ENCODE data around the gene FOXJ3. TPM values are rescaled to one million over a fixed set of nuclear protein-coding genes. Genes with fewer than 3 reads are reported as not detected.

FOXJ3 gene
- total and polyA plus RNA-seq, 2 of the 4 experiments (the other 2 are of a cell fraction) = 16.7 to 30.5 TPM

- POLR2A ChIA-PET (ENCODE audit: unreplicated experiment) = no interaction called here
- no peak overlapping the region for H3K18ac ChIP-seq (ENCODE audit: low read depth, low read length)
- CTCF ChIA-PET = no interaction called here
- dilution Hi-C loops (cut with HindIII; ENCODE audit: low sequenced_read_pairs, unreplicated experiment) = no loop called here
- H2AFZ ChIP-seq (replicated peaks; ENCODE audit: low read length, poor library complexity) = no peak overlapping the region
- WGBS, 2 experiments (ENCODE audit: extremely low coverage in 2 of 2, insufficient read length in 1 of 2) = no CpG with 5 or more reads among the region's 6 CpGs
- H3K4ac ChIP-seq (ENCODE audit: low read depth, low read length) = no peak overlapping the region
- BruUV-seq (replicated peaks) = no TSS peak
- no peaks in the 10 kb centered on the region for H3K79me1 ChIP-seq (ENCODE audit: low read depth in 1 of 2, low read length in 2 of 2)
- no peak overlapping the region for H2BK5ac ChIP-seq (ENCODE audit: low read depth, low read length, poor library complexity, severe bottlenecking)
- intact Hi-C loops (cut with micrococcal nuclease) = no loop called here
- no peak overlapping the region for H3K9ac ChIP-seq (ENCODE audit: low read depth, low read length)
- no peak overlapping the region for H3K4me3 ChIP-seq (ENCODE audit: insufficient read depth, low read depth, low read length)
- no peaks in the 10 kb centered on the region for H3K9me3 ChIP-seq (ENCODE audit: control insufficient read depth, insufficient read depth, low read length)
- DNase-seq (no peak), ATAC-seq (ENCODE audit: low read depth) (no peak)
- no peaks in the 10 kb centered on the region for H3K36me3 ChIP-seq (ENCODE audit: control insufficient read depth, insufficient read depth, low read length)
- no peak overlapping the region for H3K27ac ChIP-seq (ENCODE audit: insufficient read depth, low read length)
- no peak overlapping the region for H2BK15ac ChIP-seq (ENCODE audit: low read depth, low read length)
- no peaks in the 10 kb centered on the region; the same call in 1 of the 2 replicates for H3K27me3 ChIP-seq (ENCODE audit: control insufficient read depth, insufficient read depth, low read length)
- TF ChIP-seq CEBPB (IDR thresholded peaks at IDR 0.05; ENCODE audit: low read depth, low read length) (no peak), ELK1 (IDR thresholded peaks at IDR 0.05; ENCODE audit: borderline replicate concordance, low read depth, low read length) (no peak), SMC3 (IDR thresholded peaks at IDR 0.05; ENCODE audit: low read depth, low read length) (no peak), MAFK (IDR thresholded peaks at IDR 0.05; ENCODE audit: low read depth, low read length) (no peak)
- H3K4me1 ChIP-seq (ENCODE audit: control insufficient read depth, insufficient read depth, low read length) = no peaks in the 10 kb centered on the region
- no peak overlapping the region for H2BK20ac ChIP-seq (ENCODE audit: low read depth, low read length)
- no peaks in the 10 kb centered on the region for H3K9me1 ChIP-seq (ENCODE audit: insufficient read depth, low read length)
- no peak overlapping the region for H2AK5ac ChIP-seq (ENCODE audit: low read depth, low read length)
- no peak overlapping the region for H2AK9ac ChIP-seq (replicated peaks; ENCODE audit: low read depth, low read length, poor library complexity)
- no peak overlapping the region for H4K5ac ChIP-seq (ENCODE audit: low read depth, low read length)
- H3K56ac ChIP-seq (ENCODE audit: extremely low read depth, insufficient read depth, low read length) = no peak overlapping the region
- no peak overlapping the region for H4K8ac ChIP-seq (ENCODE audit: low read depth in 2 of 2, low read length in 2 of 2)
- H2BK120ac ChIP-seq (ENCODE audit: low read depth, low read length) = no peak overlapping the region
- no peaks in the 10 kb centered on the region for H4K20me1 ChIP-seq (ENCODE audit: insufficient read depth, low read length)
- H3K4me2 ChIP-seq (ENCODE audit: low read depth, low read length) = no peak overlapping the region
- in situ Hi-C loops (cut with MboI; ENCODE audit: low sequenced_read_pairs) = no loop called here
- no peak overlapping the region for H3K14ac ChIP-seq (replicated peaks; ENCODE audit: low read depth, low read length)
- H4K91ac ChIP-seq (ENCODE audit: insufficient read depth, low read depth, low read length) = no peak overlapping the region
- no peak overlapping the region for H3K23ac ChIP-seq (ENCODE audit: low read depth, low read length)
Observed at GRCh38 chr1:42364089-42364488, 29.1 kb upstream of the FOXJ3 start.

Measured in IMR-90 (cell line).